Measurements from ENCODE around the gene AQP5.

Gene AQP5

GRCh38 chr12:49966511-49967041 lies 4.9 kb downstream of the AQP5 start:
- no peak for DNase-seq

GRCh38 chr12:49967042-49967776 lies 5.5 kb downstream of the AQP5 start:
- peak; percentile 52 to 97 for DNase-seq

- DNase-seq = no peak
These were observed 6.1 kb downstream of the AQP5 start for GRCh38 chr12:49967777-49968250.

- no peak for DNase-seq
These were observed 6.8 kb downstream of the AQP5 start for GRCh38 chr12:49968471-49968870.

- DNase-seq = peak in 1 of 2 donors; percentile 31
These were observed 7.4 kb downstream of the AQP5 start for GRCh38 chr12:49969027-49969426.

- no peak for DNase-seq
These were observed 8.2 kb downstream of the AQP5 start for GRCh38 chr12:49969651-49970429.

- DNase-seq = no peak
These were observed 9.0 kb downstream of the AQP5 start for GRCh38 chr12:49970658-49971057.

- no peak for DNase-seq
These were observed 9.5 kb downstream of the AQP5 start for GRCh38 chr12:49971141-49971540.

GRCh38 chr12:49972129-49972528 lies 10.5 kb downstream of the AQP5 start:
- no peak for DNase-seq

- no peak for DNase-seq
These were observed 11.1 kb downstream of the AQP5 start, which contains the start of gene AQP6 for GRCh38 chr12:49972641-49973360. Gene AQP6 (plus strand): TSS chr12:49972947. CDS start chr12:49973174, 227 bp downstream.

- DNase-seq = no peak
These were observed 11.7 kb downstream of the AQP5 start for GRCh38 chr12:49973361-49973830.

GRCh38 chr12:49974231-49974675 lies 12.6 kb downstream of the AQP5 start:
- DNase-seq = peak in 1 of 2 donors; percentile 37

- DNase-seq = no peak
These were observed 13.1 kb downstream of the AQP5 start for GRCh38 chr12:49974677-49975317.

- no peak for DNase-seq
These were observed 13.7 kb downstream of the AQP5 start for GRCh38 chr12:49975318-49975761.

GRCh38 chr12:49976557-49976956 lies 14.9 kb downstream of the AQP5 start:
- DNase-seq = peak in 1 of 2 donors; percentile 68

- no peak for DNase-seq
These were observed 16.5 kb downstream of the AQP5 start for GRCh38 chr12:49978125-49978524.

- no peak for DNase-seq
These were observed 17.4 kb downstream of the AQP5 start for GRCh38 chr12:49979016-49979586.

- DNase-seq = no peak
These were observed 18.1 kb downstream of the AQP5 start for GRCh38 chr12:49979791-49980190.

GRCh38 chr12:49980501-49981349 lies 19.1 kb downstream of the AQP5 start:
- DNase-seq = no peak

- peak; percentile 49 to 66 for DNase-seq
These were observed 20.8 kb downstream of the AQP5 start for GRCh38 chr12:49982246-49983087.

All from inflammatory macrophage treated with lipopolysaccharide for 1 hour (primary cell).